Smooth muscle cell (in vitro differentiated cells): ENCODE measurements around the gene HAUS2. TPM values are rescaled to one million over a fixed set of nuclear protein-coding genes. Genes with fewer than 3 reads are reported as not detected.
A peak's percentile ranks its signal among the peaks of the same experiment; 100 is the strongest.

Experiments
- DNase-seq: peaks from one replicate; lab custom pipeline; 2025; ENCODE audit not compliant: unreplicated experiment; lab: John Stamatoyannopoulos, UW
- H2AFZ ChIP-seq: fragments of 200-600 bp; sonication (generic); 2 replicates; pipeline ENCODE4 v1.6.0; 2016; ENCODE audit warnings: antibody characterized with exemption, low read depth, mild to moderate bottlenecking
- H3F3A ChIP-seq: fragments of 200-600 bp; sonication (generic); 2 replicates; pipeline ENCODE4 v1.6.0; 2017; ENCODE audit warnings: antibody characterized with exemption, low read depth
- H3K27ac ChIP-seq: fragments of 200-600 bp; sonication (generic); 2 replicates; pipeline ENCODE4 v1.5.1; 2016; ENCODE audit warnings: low read depth, mild to moderate bottlenecking
- H3K27me3 ChIP-seq: fragments of 200-600 bp; sonication (generic); 2 replicates; pipeline ENCODE4 v1.6.1; 2016; ENCODE audit warnings: low read depth, mild to moderate bottlenecking
- H3K36me3 ChIP-seq: fragments of 200-600 bp; sonication (generic); 2 replicates; pipeline ENCODE4 v1.5.1; 2016; ENCODE audit warnings: low read depth
- H3K4me1 ChIP-seq: fragments of 200-600 bp; sonication (generic); 2 replicates; pipeline ENCODE4 v1.5.1; 2016; ENCODE audit warnings: low read depth
- H3K4me2 ChIP-seq: fragments of 200-600 bp; sonication (generic); 2 replicates; pipeline ENCODE4 v1.6.0; 2016; ENCODE audit warnings: mild to moderate bottlenecking
- H3K4me3 ChIP-seq: fragments of 200-600 bp; sonication (generic); 2 replicates; pipeline ENCODE4 v1.5.1; 2016; ENCODE audit warnings: mild to moderate bottlenecking
- H3K79me2 ChIP-seq: fragments of 200-600 bp; sonication (generic); 2 replicates; pipeline ENCODE4 v1.6.0; 2016; ENCODE audit warnings: low read depth, mild to moderate bottlenecking
- H3K9ac ChIP-seq: fragments of 200-600 bp; sonication (generic); 2 replicates; pipeline ENCODE4 v1.6.0; 2016; ENCODE audit warnings: low read depth
- H3K9me3 ChIP-seq: fragments of 200-600 bp; sonication (generic); replicated peaks from 2 replicates; pipeline ENCODE4 v1.5.1; 2016; ENCODE audit warnings: low read depth
- H4K20me1 ChIP-seq: fragments of 200-600 bp; sonication (generic); 2 replicates; pipeline ENCODE4 v1.6.0; 2016; ENCODE audit warnings: low read depth
- WGBS: methylation state at CpG from one replicate; pipeline ENCODE4 v1.1.7; 2016; ENCODE audit warnings: low lambda C conversion rate; 5-methylcytosine and 5-hydroxymethylcytosine counted together
- polyA plus RNA-seq: library from polyadenylated mRNA; unstranded; fragments of >200 nt; fragmentation: Nextera tagmentation; extraction: Ambion mirVana; gene quantifications from 2 replicates; pipeline ENCODE4 v1.2.1, GENCODE V29; 2016
- total RNA-seq: library from RNA; depleted of rRNA; stranded (reverse); fragments of >200 nt; gene quantifications from 2 replicates; pipeline ENCODE4 v1.2.3, GENCODE V29; 2014
- TF ChIP-seq, protein P1 (sequence below): fragments of 200-600 bp; sonication (generic); IDR thresholded peaks from 2 replicates; pipeline ENCODE4 v1.5.1; 2017; ENCODE audit warnings: borderline replicate concordance, mild to moderate bottlenecking, antibody characterized with exemption; ENCODE audit not compliant: insufficient read depth, poor library complexity, severe bottlenecking

Gene HAUS2
- total and polyA plus RNA-seq, 2 experiments from 2014 or later, result 18.4 to 88.4 TPM

DNA sequence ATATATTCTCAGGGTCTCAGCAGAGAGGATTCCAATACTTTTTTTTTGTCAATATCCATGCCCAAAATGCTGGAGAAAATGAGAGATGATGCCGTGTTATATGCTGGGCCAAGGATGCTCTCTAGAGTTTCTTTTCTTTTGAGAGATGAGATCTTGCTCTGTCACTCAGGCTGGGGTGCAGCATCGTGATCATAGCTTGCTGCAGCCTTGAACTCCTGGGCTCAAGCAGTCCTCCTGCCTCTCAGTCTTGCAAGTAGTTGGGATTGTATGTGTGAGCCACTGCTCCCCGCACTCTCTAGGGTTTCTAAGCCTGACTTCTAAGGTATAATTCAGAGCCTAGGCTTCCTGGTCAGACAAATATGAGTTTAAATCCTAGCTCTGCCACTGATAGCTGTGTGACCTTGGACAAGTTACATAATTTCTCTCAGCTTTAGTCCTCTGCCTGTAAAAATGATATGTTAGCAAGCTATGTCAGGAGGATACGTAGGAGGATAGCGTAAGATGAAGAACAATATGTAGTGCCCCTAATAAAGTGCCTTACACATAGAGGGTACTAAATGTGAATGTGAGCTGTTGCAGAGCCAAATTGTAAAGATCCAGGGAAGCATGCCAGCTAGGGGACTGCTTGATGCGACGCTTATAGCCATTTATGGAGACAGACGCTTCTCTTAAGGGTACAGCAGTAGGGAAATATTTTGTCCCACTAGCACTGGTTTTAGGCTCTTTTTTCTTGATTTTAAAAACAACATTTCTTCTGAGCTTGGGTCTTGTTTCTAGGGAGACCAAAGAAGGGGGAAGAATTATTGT is 34.1 kb downstream of the HAUS2 start:
- no peak overlapping the region for H2AFZ ChIP-seq
- no peaks in the 10 kb centered on the region for H3K9me3 ChIP-seq
- no peaks in the 10 kb centered on the region for H3K79me2 ChIP-seq
- peaks cover 28% of the 10 kb centered on the region for H3K4me1 ChIP-seq
- no peak overlapping the region for H3K9ac ChIP-seq
- peaks cover 3% of the 10 kb centered on the region for H4K20me1 ChIP-seq
- peaks cover 14% of the 10 kb centered on the region for H3F3A ChIP-seq
- H3K4me3 ChIP-seq, result no peak overlapping the region
- H3K36me3 ChIP-seq, result no peaks in the 10 kb centered on the region
- WGBS, result 74% methylated on average over 8 of the region's 8 CpGs
- TF ChIP-seq, protein P1, sequence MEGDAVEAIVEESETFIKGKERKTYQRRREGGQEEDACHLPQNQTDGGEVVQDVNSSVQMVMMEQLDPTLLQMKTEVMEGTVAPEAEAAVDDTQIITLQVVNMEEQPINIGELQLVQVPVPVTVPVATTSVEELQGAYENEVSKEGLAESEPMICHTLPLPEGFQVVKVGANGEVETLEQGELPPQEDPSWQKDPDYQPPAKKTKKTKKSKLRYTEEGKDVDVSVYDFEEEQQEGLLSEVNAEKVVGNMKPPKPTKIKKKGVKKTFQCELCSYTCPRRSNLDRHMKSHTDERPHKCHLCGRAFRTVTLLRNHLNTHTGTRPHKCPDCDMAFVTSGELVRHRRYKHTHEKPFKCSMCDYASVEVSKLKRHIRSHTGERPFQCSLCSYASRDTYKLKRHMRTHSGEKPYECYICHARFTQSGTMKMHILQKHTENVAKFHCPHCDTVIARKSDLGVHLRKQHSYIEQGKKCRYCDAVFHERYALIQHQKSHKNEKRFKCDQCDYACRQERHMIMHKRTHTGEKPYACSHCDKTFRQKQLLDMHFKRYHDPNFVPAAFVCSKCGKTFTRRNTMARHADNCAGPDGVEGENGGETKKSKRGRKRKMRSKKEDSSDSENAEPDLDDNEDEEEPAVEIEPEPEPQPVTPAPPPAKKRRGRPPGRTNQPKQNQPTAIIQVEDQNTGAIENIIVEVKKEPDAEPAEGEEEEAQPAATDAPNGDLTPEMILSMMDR, result no peak
- no peak overlapping the region for H3K27ac ChIP-seq
- DNase-seq, result no peak
- no peaks in the 10 kb centered on the region for H3K27me3 ChIP-seq
- peak overlapping the region; percentile 16 for H3K4me2 ChIP-seq

DNA sequence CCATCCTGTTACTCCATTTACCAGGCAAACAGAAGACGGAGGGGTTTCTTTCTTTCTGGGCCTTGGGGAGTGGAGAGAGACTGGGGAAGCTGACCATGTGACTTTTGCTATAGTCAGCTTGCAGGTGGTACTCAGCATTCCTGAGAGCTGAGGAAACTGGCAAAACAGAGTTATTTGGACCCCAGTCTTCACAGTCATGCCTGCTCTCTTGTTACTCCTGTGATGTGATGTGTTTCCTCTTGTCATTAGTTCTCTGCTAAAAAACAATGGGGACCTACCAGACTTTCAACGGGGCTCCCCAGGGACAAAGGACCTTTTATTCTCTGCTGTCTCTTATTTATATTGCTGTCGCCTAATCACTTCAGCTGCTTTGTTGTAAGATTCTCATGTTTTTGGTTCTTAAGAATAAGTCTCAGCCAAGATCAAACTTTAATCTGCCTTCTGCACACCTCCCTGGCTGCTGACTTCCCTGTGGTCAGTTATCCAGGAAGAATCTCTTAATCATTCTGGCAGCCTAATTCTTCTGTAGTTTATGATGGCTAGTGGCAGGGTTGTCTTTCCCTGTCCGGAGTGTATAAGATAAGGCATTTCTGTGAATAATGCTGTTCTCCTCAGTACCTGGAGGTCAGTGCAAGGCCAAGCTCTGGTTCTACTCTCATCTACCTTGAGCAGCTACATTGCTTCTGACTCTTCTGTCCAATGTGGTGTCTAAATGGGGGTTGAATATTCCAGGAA is 35.6 kb downstream of the HAUS2 start:
- Histone ChIP-seq H3K9me3 (no peaks in the 10 kb centered on the region), H3K79me2 (no peaks in the 10 kb centered on the region), H3K36me3 (no peaks in the 10 kb centered on the region), H3K4me1 (peaks cover 28% of the 10 kb centered on the region), H3K4me3 (no peak overlapping the region), H3K27me3 (no peaks in the 10 kb centered on the region), H3K4me2 (no peak overlapping the region), H2AFZ (no peak overlapping the region), H3F3A (peaks cover 14% of the 10 kb centered on the region), H3K27ac (no peak overlapping the region), H4K20me1 (peaks cover 3% of the 10 kb centered on the region), H3K9ac (no peak overlapping the region)
- TF ChIP-seq, protein P1, result no peak
- 64% methylated on average over 4 of the region's 4 CpGs for WGBS
- DNase-seq, result no peak

DNA sequence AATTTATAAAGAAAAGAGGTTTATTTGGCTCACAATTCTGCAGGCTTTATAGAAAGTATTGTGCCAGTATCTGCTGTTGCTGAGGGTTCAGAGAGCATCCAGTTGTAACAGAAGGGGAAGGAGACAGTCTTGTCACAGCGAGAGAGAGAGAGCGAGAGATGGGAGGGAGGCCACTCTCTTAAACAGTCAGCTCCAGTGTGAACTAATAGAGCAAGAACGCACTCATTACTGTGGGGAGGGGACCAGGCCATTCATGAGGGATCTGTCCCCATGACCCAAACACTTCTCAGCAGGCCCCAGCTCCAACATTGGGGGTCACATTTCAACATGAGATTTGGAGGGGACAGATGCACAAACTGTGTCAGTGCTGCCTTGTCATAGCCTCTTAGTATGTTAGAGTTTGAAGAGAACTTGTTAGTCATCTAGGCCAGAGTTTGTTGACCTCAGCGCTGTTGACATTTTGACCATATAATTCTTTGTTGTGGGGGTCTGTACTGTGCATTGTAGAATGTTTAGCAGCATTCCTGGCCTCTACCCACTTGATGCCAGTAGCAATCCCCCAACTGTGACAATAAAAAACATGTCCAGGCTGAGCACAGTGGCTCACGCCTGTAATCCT is 42.1 kb downstream of the HAUS2 start:
- H3K27ac ChIP-seq, result no peak overlapping the region
- H3K79me2 ChIP-seq, result no peaks in the 10 kb centered on the region
- 91% methylated on average over 5 of the region's 5 CpGs for WGBS

More for the DNA sequence above, 42.1 kb downstream of the HAUS2 start:
- Histone ChIP-seq H3F3A (peaks cover 3% of the 10 kb centered on the region), H3K9me3 (no peaks in the 10 kb centered on the region), H3K4me3 (no peak overlapping the region), H3K4me1 (peaks cover 1% of the 10 kb centered on the region), H3K4me2 (no peak overlapping the region), H2AFZ (no peak overlapping the region), H3K9ac (no peak overlapping the region), H3K36me3 (no peaks in the 10 kb centered on the region), H4K20me1 (no peaks in the 10 kb centered on the region), H3K27me3 (no peaks in the 10 kb centered on the region)
- DNase-seq, result no peak
- TF ChIP-seq, protein P1, result no peak
